ENCODE data around the gene PLEKHA8. TPM values are rescaled to one million over a fixed set of nuclear protein-coding genes. Genes with fewer than 3 reads are reported as not detected.
A peak's percentile ranks its signal among the peaks of the same experiment; 100 is the strongest.

The PLEKHA8 gene
- total RNA-seq, 1 experiment from 2014 or later = 8.4 TPM

DNA sequence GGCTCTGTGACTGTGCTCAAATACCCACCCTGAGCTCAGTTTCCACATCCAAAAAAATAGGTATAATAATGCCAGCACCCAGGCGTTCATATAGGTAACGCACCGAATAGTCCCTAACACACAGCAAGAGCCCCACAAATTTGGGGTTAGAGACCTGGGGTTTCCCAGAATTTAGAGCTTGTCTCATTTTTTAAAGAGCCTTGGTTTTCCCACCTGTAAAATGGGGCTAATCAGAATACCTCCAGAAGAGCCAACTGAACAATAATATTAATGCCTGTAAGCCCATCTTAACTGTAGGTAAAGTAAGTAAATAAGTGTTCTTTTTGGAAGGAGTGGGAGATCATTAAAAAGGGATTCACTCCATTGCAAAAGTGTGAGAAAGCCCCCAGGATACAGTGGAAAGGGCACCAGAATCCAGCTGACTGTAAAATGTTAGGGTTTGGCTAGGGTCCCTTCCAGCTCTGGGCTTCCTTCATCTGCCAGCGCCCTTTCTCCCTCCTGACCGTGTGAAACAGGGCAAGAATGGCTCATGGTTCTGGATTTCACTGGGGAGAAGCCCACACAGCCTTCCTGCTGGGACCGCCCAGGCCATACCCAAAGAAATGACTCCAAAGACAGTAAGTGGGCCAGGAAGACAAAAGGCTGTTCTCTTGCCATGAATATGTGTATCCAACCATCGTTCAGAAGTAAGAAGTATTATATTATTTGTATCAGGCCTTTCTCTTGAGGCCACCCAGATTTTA, 108.7 kb downstream of the PLEKHA8 start:
- Histone ChIP-seq H3K9me2 (replicated peaks; ENCODE audit: low read length) (no peaks in the 10 kb centered on the region), H3K4me1 (ENCODE audit: insufficient read depth, low read length) (peaks cover 11% of the 10 kb centered on the region), H3K27ac (ENCODE audit: low read length) (no peak overlapping the region), H3K36me3 (ENCODE audit: low read depth, low read length) (no peaks in the 10 kb centered on the region), H3K4me2 (ENCODE audit: low read length) (peak overlapping the region; percentile 80; the same call in 1 of the 2 replicates), H3K27me3 (ENCODE audit: low read length) (no peaks in the 10 kb centered on the region), H3F3A (ENCODE audit: low read length, unreplicated experiment) (no peaks in the 10 kb centered on the region), H3K79me2 (ENCODE audit: low read length) (no peaks in the 10 kb centered on the region), H3K9ac (ENCODE audit: low read length) (no peak overlapping the region), H3K4me3 (ENCODE audit: low read length) (no peak overlapping the region), H4K20me1 (ENCODE audit: low read length) (no peaks in the 10 kb centered on the region), H3K9me3 (ENCODE audit: low read length) (no peaks in the 10 kb centered on the region), H2AFZ (ENCODE audit: low read length) (peak overlapping the region; percentile 71; the same call in 1 of the 2 replicates)
- ATAC-seq = no peak
- intact Hi-C loops (cut with micrococcal nuclease) = no loop called here
- no peak for DNase-seq
- no peak for TF ChIP-seq EZH2 (IDR thresholded peaks at IDR 0.05; ENCODE audit: low read length, unreplicated experiment)
- POLR2A ChIA-PET (ENCODE audit: unreplicated experiment) = no interaction called here
- TSS peak; percentile 43 for BruUV-seq (replicated peaks)
- CTCF ChIA-PET = no interaction called here

DNA sequence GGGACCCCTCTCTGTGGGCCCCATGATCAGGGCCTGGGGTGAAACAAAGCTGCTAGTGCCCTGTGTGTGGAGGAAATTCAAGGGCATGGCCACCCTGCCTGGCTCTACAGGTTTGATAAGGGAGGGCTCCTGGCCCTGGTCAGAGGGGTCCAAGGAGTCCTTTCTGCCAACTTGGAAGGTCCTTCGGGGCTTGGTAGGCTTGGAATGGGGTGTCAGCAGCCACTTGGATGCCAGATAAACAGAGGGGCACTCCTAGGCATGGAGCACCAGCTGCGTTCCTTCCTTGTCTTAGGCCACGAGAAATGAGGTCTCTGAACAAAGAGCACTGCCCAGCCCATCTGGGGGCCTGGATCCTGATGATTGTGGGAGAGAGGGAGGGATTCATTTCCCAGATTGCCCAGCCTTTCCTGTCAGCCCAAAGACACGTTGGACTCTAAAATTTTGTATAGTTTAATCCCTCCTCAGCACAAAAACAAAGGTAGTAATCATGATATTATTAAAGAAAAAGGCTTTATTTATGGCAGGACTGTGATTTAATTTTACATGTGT, 111.7 kb downstream of the PLEKHA8 start:
- Histone ChIP-seq H3K4me2 (ENCODE audit: low read length) (no peak overlapping the region), H3K27me3 (ENCODE audit: low read length) (no peaks in the 10 kb centered on the region), H4K20me1 (ENCODE audit: low read length) (no peaks in the 10 kb centered on the region), H3K9me2 (replicated peaks; ENCODE audit: low read length) (no peaks in the 10 kb centered on the region), H3K36me3 (ENCODE audit: low read depth, low read length) (no peaks in the 10 kb centered on the region), H3K27ac (ENCODE audit: low read length) (no peak overlapping the region), H3K79me2 (ENCODE audit: low read length) (no peaks in the 10 kb centered on the region), H3F3A (ENCODE audit: low read length, unreplicated experiment) (peaks cover 6% of the 10 kb centered on the region), H3K9me3 (ENCODE audit: low read length) (no peaks in the 10 kb centered on the region), H3K9ac (ENCODE audit: low read length) (no peak overlapping the region), H3K4me3 (ENCODE audit: low read length) (no peak overlapping the region), H3K4me1 (ENCODE audit: insufficient read depth, low read length) (peaks cover 33% of the 10 kb centered on the region), H2AFZ (ENCODE audit: low read length) (no peak overlapping the region)
- no peak for DNase-seq
- POLR2A ChIA-PET (ENCODE audit: unreplicated experiment) = no interaction called here
- intact Hi-C loops (cut with micrococcal nuclease) = loop anchor here (5.0 kb wide), 2 partner anchors 68 to 153 kb away; partner anchors contain the start of gene SCRN1
- CTCF ChIA-PET = no interaction called here
- no TSS peak for BruUV-seq (replicated peaks)
- ATAC-seq = no peak
- no peak for TF ChIP-seq EZH2phosphoT487 (IDR thresholded peaks at IDR 0.05; ENCODE audit: borderline replicate concordance, low read length)
- no peak for TF ChIP-seq EZH2 (IDR thresholded peaks at IDR 0.05; ENCODE audit: low read length, unreplicated experiment)
- TF ChIP-seq, protein P1, sequence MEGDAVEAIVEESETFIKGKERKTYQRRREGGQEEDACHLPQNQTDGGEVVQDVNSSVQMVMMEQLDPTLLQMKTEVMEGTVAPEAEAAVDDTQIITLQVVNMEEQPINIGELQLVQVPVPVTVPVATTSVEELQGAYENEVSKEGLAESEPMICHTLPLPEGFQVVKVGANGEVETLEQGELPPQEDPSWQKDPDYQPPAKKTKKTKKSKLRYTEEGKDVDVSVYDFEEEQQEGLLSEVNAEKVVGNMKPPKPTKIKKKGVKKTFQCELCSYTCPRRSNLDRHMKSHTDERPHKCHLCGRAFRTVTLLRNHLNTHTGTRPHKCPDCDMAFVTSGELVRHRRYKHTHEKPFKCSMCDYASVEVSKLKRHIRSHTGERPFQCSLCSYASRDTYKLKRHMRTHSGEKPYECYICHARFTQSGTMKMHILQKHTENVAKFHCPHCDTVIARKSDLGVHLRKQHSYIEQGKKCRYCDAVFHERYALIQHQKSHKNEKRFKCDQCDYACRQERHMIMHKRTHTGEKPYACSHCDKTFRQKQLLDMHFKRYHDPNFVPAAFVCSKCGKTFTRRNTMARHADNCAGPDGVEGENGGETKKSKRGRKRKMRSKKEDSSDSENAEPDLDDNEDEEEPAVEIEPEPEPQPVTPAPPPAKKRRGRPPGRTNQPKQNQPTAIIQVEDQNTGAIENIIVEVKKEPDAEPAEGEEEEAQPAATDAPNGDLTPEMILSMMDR (conservative IDR thresholded peaks at IDR 0.05; ENCODE audit: low read depth, low read length) = no peak

DNA sequence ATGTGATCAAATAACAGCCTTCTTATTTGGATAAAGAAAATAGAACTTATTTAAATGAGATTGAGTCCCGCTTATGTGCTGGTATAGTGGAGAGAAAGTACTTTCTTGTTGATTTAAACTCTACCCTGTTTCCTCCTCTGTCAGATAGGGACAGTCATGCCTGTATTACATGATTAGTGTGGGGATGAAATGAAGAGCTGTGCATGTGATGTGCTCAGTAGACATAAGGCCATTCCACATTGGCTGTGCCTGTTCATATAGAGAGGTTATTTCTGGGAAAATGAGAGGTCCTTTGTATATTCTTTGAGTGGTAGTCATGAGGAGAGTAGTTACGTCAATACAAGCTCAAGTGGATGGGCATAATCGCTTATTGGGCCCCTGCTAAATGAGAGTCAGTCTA, 112.2 kb downstream of the PLEKHA8 start:
- H3F3A ChIP-seq (ENCODE audit: low read length, unreplicated experiment) = peaks cover 6% of the 10 kb centered on the region
- H3K27ac ChIP-seq (ENCODE audit: low read length) = no peak overlapping the region
- no peak overlapping the region for H3K4me3 ChIP-seq (ENCODE audit: low read length)
- ChIA-PET CTCF (no interaction called here), POLR2A (ENCODE audit: unreplicated experiment) (no interaction called here)
- no peaks in the 10 kb centered on the region for H3K36me3 ChIP-seq (ENCODE audit: low read depth, low read length)
- ATAC-seq (no peak), DNase-seq (no peak)
- H2AFZ ChIP-seq (ENCODE audit: low read length) = no peak overlapping the region
- H3K9me3 ChIP-seq (ENCODE audit: low read length) = no peaks in the 10 kb centered on the region
- no peaks in the 10 kb centered on the region for H3K79me2 ChIP-seq (ENCODE audit: low read length)
- H3K9me2 ChIP-seq (replicated peaks; ENCODE audit: low read length) = no peaks in the 10 kb centered on the region
- H3K27me3 ChIP-seq (ENCODE audit: low read length) = no peaks in the 10 kb centered on the region
- no TSS peak for BruUV-seq (replicated peaks)
- intact Hi-C loops (cut with micrococcal nuclease) = loop anchor here (5.0 kb wide), 2 partner anchors 68 to 153 kb away; partner anchors contain the start of gene SCRN1
- H4K20me1 ChIP-seq (ENCODE audit: low read length) = no peaks in the 10 kb centered on the region
- H3K4me1 ChIP-seq (ENCODE audit: insufficient read depth, low read length) = peaks cover 33% of the 10 kb centered on the region
- TF ChIP-seq EZH2 (IDR thresholded peaks at IDR 0.05; ENCODE audit: low read length, unreplicated experiment) (no peak), EZH2phosphoT487 (IDR thresholded peaks at IDR 0.05; ENCODE audit: borderline replicate concordance, low read length) (no peak)
- TF ChIP-seq, protein P1 (conservative IDR thresholded peaks at IDR 0.05; ENCODE audit: low read depth, low read length) = no peak
- no peak overlapping the region for H3K4me2 ChIP-seq (ENCODE audit: low read length)
- H3K9ac ChIP-seq (ENCODE audit: low read length) = no peak overlapping the region

Data from PC-3 (cell line).